HG02642 (cell line): Measurements from ENCODE around the gene MRPL49.

Experiments
- ATAC-seq: cut with Tn5 transposase; IDR thresholded peaks from one replicate; pipeline ENCODE4 v1.9.1; 2021; ENCODE audit warnings: mild to moderate bottlenecking; ENCODE audit not compliant: unreplicated experiment, poor library complexity

Gene MRPL49

GRCh38 chr11:65121865-65122696, at the start of gene MRPL49, which contains the start of gene FAU:
Gene MRPL49, plus strand, starts transcription at chr11:65122321. Its CDS starts 26 bp downstream, at chr11:65122347.
Gene FAU, minus strand, starts transcription at chr11:65122134. Its CDS starts 321 bp downstream, at chr11:65121813.
- peak; percentile 70 for ATAC-seq

- ATAC-seq = no peak
These were observed 49.5 kb upstream of the MRPL49 start for GRCh38 chr11:65072631-65072966.

- no peak for ATAC-seq
These were observed 44.7 kb upstream of the MRPL49 start for GRCh38 chr11:65077451-65077850.

GRCh38 chr11:65078151-65078550, 44.0 kb upstream of the MRPL49 start:
- ATAC-seq = no peak

- no peak for ATAC-seq
These were observed 43.3 kb upstream of the MRPL49 start for GRCh38 chr11:65078786-65079342.

GRCh38 chr11:65083134-65083833, 38.8 kb upstream of the MRPL49 start:
- ATAC-seq = peak; percentile 18

- peak; percentile 80 for ATAC-seq
These were observed 38.1 kb upstream of the MRPL49 start, which contains the start of the genes CDCA5 and ZFPL1 for GRCh38 chr11:65083834-65084597. Gene CDCA5, minus strand, starts transcription at chr11:65084040. Its CDS starts 62 bp downstream, at chr11:65083978. Gene ZFPL1, plus strand, starts transcription at chr11:65084222. Its CDS starts 477 bp downstream, at chr11:65084699.

- peak; percentile 8 for ATAC-seq
These were observed 37.3 kb upstream of the MRPL49 start for GRCh38 chr11:65084598-65085375.

- ATAC-seq = no peak
These were observed 36.7 kb upstream of the MRPL49 start for GRCh38 chr11:65085446-65085845.

- no peak for ATAC-seq
These were observed 35.3 kb upstream of the MRPL49 start for GRCh38 chr11:65086809-65087208.

- no peak for ATAC-seq
These were observed 34.9 kb upstream of the MRPL49 start for GRCh38 chr11:65087216-65087615.

GRCh38 chr11:65087827-65088226, 34.3 kb upstream of the MRPL49 start:
- ATAC-seq = no peak

- no peak for ATAC-seq
These were observed 32.5 kb upstream of the MRPL49 start for GRCh38 chr11:65089621-65090020.

GRCh38 chr11:65090628-65091027, 31.5 kb upstream of the MRPL49 start:
- ATAC-seq = no peak

- ATAC-seq = no peak
These were observed 26.7 kb upstream of the MRPL49 start for GRCh38 chr11:65095427-65095826.

GRCh38 chr11:65095974-65096806, 25.9 kb upstream of the MRPL49 start, which contains the start of gene VPS51:
Gene VPS51, plus strand, starts transcription at chr11:65096214. Its CDS starts 37 bp downstream, at chr11:65096251.
- peak; percentile 81 for ATAC-seq

GRCh38 chr11:65096926-65097325, 25.2 kb upstream of the MRPL49 start:
- no peak for ATAC-seq

GRCh38 chr11:65100674-65101350, 21.3 kb upstream of the MRPL49 start:
- ATAC-seq = no peak
